22Rv1 (cell line): ENCODE measurements around the gene STON2.

ENCODE experiments used
- CTCF ChIP-seq: fragments of 450-650 bp; IDR thresholded peaks from 2 replicates; pipeline ENCODE4 v1.5.1; 2017; ENCODE audit warnings: mild to moderate bottlenecking
- ZFX ChIP-seq: fragments of 450-650 bp; IDR thresholded peaks from 2 replicates; pipeline ENCODE4 v1.6.1; 2017; ENCODE audit warnings: antibody characterized with exemption, borderline replicate concordance

- TF ChIP-seq CTCF (no peak), ZFX (no peak)
These were observed 118.8 kb downstream of the STON2 start for GRCh38 chr14:81281332-81281731.
